Activated T-cell treated with anti-CD3 and anti-CD28 coated beads, Interleukin-2, amount 50 U/mL, for 1 hour (primary cell): Measurements from ENCODE around the gene SCAANT1.

Experiments
- DNase-seq: peaks from one replicate; pipeline ENCODE4 v3.0.0-alpha.2; 2020

Gene SCAANT1

DNA sequence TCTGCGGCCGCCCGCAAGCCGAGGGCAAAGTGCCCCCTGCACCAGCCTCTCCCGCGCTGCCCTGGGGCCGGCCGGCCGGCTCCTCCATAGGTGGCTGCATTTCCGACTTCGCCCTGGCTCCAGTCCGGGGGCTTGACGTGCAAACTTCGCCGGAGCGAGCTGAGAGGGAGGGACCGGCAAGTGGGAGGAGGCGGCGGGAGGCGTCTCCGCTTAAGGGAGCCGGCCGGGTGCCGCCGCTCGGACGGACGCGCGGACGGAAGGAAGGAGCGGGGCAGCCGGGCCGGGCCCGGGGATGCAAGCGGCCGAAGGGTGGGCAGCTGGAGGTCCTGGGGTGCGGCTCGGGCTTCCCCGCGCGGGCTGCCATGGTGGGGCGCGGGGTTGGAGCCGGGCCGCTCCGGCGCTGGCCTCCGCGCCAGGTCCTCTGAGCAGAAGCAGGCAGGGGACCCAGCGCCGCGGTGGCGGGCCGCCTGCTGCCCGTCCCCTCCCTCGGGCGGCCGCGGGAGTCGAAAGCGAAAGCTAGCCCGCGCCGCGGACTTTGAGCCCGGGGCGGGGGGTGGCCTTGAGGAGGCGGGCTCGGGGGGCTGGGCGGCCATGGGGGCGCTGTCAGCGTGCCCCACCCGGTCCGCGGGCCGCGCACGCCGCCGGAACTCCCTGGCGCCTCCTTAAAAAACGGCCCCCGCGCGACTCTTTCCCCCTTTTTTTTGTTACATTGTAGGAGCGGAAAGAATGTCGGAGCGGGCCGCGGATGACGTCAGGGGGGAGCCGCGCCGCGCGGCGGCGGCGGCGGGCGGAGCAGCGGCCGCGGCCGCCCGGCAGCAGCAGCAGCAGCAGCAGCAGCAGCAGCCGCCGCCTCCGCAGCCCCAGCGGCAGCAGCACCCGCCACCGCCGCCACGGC lies at the start of gene SCAANT1:
SCAANT1 (minus strand) TSS at position 511 of the 895 bp plus-strand sequence.
- peak; percentile 87 for DNase-seq

DNA sequence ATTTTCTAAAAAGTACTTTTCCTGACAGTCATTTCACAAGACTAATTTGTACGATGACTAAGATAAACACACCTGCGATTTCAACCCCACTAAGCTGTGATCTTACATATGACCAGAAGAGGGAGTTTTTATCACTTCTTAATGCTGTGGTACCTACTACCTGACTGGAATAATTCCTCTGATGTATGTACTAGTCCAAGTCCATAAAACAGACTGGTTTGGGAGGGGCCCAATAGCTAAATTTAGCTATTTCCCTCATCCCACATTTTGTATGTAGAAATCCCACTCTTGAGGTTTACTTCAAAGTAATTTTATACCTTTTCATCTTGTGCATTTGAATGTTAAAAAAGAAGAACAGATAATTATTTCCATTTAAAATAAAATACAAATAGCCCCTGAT lies 49.7 kb upstream of the SCAANT1 start:
- DNase-seq = no peak

DNA sequence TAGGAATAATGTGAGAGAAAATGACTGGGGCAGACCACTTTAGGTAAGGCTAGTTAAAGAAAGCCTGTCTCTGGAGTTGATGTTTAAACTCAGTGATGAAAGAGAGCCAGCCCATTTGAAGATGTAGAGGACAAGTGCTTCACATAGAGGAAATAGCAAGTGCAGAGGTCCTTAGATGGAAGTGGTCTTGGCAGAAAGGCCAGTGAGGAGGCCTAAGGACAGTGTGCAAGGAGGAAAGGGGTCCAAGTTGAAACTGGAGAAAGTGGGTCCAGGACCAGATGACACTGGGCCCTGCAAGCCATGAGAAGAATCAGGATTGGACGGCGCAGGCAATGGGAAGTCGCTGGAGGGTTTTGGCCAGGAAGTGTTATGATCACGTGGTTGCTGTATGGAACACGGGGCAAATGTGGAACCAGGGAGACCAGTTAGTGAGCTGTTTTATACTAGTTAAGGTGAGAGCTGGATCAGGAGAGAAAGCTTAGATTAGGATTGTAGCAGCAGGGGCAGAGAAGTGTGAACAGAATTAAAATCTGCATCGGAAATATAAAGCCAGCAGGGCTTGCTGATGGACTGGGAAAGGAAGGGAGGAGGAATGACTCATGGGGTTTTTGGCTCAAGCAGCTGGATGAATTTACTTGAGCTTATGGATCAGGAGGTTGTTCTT lies 48.0 kb upstream of the SCAANT1 start:
- no peak for DNase-seq

DNA sequence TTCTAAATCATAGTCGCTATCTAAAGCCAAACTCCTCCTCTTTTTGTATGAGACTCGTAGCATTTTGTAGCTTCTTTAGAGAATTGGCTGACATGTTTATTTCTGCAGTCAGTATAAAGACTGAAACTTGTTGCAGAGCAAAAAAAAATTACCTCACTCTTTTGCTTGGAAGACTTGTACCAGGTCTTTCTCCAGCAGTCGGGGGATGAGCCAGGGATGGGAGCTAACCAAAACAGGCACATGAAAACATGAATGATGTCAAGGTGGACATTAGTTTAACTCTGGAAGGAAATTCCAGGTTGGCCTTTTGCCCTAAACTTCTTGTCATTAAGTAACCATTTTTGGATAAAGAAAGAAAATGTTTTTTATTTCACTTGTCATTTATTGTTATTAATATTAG lies 47.0 kb upstream of the SCAANT1 start:
- DNase-seq = no peak

DNA sequence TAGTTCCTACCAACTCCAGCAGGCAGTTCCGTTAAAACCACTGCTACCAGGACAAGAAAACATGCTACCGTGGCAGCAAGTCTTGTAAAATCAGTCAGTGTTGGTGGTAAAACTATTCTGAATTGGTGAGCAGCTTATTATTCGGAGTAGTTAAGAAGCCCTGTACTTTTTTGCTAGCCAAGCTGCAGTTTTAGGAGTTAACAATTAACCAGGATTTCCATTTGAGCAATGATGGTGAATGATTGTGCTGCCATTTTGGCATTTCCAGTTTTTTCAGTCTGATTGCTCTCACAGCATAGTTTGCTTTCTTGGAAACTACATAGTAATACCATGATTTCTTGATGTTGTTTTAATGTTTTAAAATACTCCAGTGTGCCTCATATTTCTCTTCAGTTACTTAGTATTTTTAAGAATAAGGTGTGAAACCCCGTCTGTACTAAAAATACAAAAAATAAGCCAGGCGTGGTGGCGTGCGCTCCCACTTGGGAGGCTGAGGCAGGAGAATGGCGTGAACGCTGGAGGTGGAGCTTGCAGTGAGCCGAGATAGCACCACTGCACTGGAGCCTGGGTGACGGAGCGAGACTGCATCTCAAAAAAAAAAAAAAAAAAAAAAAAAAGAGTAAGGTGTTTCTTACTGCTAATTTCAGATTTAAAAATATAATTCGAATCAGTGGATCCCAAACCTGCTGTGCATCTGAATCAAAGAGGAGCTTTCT lies 43.8 kb upstream of the SCAANT1 start:
- DNase-seq = no peak

DNA sequence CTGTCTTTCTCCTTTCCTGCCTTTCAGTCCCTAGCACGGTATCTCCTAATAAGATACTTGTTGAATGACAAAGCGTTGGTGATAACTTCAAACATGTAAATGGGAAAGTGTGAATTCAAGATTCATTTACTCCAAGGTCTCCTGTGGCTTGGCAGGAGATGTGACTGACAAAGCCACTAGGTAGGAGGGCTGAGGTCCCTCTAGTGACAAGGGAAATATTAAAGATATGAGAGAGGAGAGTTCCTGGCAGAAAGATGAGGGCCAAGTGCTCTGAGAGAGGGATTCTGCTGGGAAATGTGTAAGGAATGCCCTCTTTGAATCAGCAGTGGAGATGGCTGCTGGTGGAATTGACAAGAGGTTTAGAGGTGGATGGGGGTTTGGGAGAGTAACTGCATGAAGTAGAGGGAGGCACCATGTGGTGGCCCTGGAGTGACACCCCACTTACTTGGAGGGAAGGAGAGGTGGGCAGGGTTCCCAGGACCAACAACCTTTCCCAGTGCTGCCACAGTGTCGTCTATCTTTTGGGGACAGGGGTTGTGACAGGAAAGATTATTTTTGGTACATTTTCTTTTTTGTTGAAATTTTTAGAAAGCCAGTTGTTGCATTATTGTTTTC lies 43.0 kb upstream of the SCAANT1 start:
- no peak for DNase-seq

DNA sequence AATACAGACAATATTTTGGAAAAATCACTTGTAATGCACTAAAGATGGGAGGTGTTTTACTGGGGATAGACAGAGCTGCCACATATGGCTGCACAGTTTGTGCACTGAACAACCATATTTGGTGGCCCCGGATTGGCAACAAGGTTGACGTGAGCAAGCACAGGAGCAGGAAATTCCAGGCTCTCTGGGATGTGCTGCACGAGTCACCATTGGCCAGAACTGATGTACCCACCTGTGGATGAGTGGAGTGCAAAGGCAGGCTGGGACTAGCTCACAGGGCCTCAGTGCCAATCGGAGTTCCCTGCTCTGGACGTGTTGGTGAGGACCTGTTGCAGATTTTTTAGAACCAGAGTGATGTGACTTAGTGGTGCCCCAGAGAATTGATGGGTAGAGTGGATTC lies 42.0 kb upstream of the SCAANT1 start:
- no peak for DNase-seq

DNA sequence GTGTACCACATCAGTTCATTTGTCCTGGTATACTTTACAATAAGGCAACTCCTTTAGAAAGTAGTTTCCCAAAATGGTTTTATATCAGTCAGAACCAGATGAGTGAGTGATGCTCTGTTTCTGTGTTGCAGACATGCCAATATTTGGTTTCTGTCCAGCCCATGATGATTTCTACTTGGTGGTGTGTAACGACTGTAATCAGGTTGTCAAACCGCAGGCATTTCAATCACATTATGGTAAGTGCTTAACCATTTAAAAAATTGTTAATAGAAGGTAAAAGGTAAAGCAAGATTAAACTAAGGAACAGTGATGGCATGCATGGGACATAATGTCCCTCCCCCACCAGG lies 40.0 kb upstream of the SCAANT1 start:
- DNase-seq = no peak

DNA sequence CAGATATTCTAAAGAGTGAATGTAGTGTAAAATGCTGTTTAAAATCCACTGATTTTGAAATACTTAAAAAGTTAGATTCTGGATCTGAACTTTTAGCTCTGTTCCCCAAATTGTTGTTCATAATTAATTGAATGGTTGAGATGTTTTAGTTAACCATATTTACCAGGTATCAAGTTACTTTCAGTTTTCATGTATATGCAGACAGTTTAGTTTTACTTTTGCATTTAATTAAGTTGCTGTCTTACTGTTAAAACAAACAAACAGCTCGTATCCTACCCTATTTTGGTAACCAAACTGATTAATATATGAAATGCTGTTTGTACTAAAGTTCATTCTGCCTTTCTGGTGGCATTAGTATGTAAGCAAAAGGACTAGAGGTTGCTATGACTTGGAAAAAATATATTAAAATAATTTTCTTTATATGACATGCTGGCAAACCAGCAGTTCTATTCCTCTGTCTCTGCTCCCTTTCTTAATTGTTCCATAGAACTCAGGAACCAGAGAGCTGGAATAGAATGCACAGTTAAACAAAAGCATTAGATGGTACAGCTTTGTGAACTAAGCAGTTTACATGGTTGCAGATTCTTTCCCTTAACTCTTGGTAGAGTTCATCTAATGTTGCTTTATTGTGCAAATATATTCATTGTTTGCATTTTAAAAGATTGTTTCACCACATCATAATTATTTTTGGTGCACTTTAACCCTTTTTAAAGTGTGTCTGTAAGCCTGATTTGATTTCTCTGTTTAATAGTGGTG lies 39.5 kb upstream of the SCAANT1 start:
- no peak for DNase-seq

DNA sequence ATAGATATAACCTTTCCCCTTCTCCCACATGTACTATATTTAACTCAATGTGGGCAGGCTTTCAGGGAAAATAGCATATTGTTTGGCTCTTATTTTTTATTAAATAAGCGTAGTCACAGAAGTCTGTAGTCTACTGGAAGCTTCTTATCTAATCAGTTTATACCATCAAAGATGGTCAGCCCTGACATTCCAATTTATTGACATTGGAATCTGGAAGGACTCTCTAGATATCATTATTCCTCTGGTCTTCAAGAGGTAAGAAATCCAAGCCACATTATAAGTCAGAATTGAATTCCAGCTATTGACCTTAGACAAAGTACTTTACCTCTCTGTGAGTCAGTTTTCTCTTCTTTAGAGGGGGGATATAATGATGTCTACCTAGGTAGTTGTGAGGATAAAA lies 38.5 kb upstream of the SCAANT1 start:
- DNase-seq = no peak

DNA sequence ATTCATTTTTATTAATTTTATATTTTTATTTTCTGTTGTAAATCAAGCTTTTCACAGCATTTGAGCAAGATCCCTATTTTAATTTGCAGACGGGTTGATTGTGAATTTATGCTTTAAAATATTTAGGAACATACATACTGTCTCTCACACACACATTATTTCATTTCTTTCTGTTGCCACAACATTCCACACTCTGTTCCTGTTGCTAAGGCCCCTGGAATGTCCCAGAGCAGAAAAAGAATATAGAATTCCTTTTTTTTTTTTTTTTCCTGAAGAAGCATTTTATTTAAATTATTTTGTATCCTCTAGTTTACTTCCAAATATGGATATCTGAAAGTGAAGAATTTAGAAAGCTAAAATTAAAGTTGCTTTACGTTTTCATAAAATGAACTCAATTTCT lies 36.8 kb upstream of the SCAANT1 start:
- DNase-seq = no peak

DNA sequence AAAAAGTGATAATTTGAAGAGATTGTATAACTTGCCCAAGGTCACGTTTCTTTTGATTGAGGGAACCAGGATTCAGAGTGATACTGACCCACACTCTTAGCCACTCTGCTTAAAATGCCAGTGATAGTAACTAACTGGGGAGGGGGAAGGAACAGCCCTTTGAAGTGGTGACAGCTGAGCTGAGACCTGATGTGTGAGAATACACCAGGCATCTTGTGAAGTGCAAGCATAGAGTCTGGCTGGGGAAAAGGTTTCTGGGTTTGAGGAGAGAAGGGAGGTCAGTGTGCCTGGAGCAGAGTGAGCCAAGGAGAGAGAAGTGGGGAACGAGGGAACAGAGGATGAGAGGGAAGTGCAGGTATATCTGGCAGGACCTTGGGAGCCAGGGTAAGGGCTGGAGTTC lies 35.4 kb upstream of the SCAANT1 start:
- DNase-seq = no peak

DNA sequence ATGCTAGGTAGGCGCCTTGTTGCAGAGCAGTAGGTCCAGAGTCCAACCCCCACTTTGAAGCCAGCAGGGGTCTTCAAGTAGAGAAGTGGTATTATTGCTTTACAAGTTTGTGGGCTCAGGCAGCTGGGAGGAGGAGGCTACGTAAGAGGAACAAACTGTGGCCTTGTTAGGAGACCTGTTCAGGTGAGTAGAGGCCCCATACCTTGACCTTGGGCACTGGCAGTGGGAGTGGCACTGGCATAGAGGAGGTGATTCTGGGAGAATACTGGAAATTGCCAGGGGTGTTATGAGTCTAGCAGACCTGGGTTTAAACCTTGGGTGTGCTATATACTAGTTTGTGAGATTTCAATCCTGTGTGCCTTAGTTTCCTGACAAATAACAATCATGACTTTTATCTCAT lies 34.6 kb upstream of the SCAANT1 start:
- no peak for DNase-seq

DNA sequence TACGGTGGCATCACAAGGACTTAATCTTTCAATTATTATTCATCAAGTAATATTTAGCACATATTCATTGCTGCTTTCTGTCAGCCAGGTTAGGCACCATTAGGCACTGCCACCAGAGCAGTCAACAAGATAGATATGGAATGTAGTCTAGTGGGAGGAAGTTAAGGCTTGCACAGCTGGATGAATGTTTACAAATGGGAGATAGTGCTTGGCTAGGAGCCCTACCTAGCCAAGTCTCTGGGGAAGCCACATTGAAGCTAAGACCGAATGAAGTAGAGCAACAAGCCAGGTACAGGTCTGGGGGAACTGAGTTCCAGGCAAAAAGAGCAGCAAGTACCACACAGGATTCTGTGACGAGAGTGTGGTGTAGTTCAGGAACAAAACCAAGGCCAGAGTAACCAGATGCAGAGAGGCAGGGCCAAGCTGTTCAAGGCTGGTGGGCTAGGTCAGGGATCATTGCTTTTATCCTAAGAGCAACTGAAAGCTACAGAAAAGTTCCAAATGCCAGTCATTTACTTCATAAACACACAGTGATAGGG lies 33.4 kb upstream of the SCAANT1 start:
- no peak for DNase-seq

DNA sequence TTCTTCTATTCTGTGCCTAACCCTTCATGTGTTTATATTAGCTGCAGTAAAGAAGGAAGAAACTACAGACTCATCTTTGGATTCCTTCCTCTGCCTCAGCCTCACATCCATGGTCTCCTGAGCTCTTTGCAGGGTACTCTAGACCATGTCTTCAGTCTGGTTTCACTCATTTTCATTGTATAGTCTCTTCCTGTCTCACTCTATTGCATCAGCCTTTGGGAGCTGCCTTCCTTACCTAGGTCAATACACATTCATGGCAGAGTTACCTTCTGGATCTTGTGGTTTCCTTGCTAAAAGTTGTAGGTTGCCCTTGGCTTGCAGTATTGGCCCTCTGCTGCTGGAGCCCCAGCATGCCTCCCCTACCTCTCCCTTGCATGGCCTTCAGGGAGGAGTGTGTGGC lies 31.5 kb upstream of the SCAANT1 start:
- DNase-seq = no peak

DNA sequence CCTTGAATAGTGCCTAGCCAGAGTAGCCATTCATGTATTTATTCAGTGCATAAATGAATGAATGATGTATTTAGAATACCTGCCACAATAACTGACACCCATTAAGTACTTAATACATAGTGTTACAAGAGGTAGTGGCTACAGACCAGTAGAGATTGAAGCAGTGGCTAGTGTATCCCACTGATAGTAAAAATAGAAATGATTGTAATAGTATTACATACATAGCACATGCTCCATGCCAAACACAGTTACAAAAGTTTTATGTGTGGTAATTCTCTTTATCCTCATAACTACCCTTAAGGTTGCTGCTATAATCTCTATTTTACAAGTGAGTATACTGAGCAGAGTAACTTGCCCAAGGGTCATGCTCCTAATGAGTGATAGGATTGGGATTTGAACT lies 30.3 kb upstream of the SCAANT1 start:
- DNase-seq = no peak

DNA sequence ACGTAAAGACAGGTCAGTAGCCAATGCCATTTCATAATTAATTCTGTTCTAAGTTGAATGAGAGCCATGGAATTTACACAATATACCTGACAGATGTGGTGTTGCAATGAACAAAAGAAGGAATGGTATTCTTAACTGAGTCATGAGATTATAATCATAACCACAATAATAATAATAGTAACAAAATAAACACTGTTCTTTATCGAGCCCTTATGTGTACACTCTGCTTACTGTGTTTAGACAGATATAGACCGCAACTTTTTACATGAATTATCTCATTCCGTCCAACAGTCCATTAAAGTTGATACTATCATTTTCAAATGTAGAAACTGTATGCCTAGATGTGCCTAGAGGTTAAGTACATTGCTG lies 28.2 kb upstream of the SCAANT1 start:
- DNase-seq = no peak

DNA sequence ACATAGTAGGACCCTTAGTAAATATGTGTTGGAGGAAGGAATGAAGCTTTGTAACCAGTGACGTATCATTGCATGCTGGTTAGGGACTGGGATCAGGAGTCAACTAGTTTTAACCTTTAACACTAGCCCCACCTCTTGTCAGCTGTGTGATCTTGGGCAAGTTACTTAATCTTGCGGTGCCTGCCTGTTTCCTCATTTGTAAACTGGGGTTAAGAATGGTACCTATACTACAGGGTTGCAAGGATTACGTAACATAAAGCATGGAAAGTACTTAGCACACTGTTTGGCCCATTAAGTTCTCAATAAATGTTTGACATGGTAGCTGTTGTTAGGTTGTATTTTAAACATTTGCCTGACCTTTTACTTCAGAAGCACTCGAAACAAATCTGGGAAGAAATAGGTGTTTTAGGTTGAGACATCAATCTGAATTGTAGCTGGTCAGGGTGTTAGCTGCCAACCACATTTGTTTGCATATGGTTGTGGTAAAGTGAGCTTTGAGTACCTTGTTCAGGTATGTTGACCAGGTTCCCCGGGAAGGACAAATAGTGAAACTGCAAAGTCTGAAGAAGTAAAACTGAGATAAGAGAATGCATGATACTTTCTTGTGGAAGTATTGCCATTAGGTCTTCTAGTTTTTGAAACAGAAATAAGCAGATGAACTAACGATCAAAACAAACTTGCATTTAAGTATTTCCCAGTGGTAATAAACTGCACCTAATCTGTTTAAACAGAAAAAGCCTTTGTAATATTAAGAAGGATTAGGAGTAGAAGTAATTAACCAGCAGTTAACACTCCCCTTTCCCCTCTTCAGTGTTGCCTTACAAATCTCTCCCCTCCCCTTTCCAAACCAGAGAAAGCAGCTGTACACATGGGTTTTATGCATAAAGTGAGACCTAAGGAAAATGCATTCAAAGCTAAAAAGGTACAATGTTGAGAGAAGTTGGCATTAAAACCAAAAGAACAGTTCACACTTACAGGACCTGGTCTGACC lies 25.8 kb upstream of the SCAANT1 start:
- no peak for DNase-seq

DNA sequence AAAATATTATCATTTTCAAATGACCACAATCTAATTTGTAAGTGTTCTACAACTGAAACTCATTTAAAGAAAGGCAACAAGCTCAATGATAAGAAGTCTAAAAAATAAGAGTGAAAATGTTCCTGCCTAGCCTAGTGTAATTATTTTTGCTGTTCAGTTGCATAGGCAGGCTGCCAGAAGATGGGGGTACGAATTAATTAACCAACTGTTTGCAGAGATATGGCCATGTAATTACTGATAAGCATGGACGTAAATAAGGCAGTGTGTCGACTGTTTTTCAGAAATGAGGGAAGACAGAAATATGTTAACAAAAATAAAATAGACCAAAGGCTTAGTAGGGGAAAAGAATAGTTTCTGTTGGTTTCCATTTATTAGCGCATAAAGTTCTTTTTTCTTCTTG lies 24.7 kb upstream of the SCAANT1 start:
- no peak for DNase-seq

DNA sequence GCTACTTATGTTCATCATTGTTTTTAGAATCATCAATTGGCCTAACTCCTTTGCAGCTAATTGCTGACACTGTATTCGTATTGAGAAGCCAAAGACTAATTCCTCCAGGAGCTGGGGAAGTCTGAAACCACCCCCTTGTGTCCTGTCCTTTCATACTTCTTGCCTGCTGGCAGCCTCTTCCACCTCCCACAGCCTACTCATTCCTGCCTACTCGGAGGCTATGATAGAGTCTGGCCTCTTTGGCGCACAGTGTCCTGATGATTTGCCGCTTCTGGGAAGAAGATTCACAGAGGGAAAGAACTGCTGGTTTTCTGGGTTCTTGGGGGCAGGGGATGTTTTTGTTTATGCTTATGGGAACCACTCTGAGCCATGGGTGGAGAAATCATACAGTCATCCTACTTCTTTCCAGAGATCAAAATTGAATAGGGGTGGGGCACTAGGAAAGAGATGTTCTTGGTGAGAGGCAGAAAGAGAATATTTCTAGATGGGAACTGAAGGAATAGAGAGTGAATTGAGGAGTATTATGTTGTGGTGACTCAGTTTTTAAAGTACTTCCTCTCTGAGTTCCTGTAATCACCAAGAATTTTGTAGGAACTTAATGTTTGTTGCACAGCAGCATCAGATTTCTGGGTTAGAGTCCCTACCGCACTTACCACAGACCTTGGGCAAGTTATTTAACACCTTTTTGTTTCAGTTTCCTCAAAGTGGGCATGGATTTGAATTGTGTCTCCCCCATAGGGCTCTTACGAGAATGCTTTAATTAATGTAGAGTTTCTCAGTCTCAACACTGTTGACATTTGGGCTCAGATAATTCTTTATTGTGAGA lies 22.1 kb upstream of the SCAANT1 start:
- no peak for DNase-seq
